ENCODE measurements around the gene HINFP.

HINFP gene

DNA sequence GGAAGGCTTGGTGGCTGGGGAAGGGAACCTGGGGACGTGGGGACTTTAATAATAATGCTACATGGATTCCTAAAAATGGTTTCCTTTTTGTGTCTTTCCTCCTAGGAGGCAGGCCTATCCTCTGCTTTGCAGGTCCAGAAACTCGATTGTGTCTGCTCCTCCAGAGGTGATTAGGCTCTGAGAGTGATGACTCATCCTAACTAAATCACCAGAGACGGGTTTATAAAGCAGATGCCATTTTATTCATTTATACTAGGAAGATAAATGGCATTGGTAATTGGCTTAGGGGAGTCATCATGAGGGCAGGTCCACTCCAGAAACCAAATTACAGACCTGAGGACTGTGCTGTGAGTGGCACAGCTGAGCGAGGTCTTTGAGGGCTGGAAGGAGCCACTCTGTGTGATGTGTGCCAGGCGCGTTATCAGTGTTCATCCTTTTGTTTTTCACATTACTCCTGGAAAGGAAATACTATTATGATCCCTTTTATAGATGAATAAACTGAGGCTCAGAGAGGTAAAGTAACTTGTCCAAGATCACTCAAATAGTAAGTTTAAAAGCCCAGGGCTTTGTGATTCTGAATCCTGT lies 54.2 kb downstream of the HINFP start:
- ATAC-seq: peak; percentile 88
- TF ChIP-seq TCF4 (CRISPR knock-in tag; IDR thresholded peaks at IDR 0.05; ENCODE audit: borderline replicate concordance) (peak; percentile 72; the same call in 1 of the 2 replicates), ARNTL (CRISPR knock-in tag; IDR thresholded peaks at IDR 0.05; ENCODE audit: borderline replicate concordance, low read depth) (no peak), SNAI2 (CRISPR knock-in tag; IDR thresholded peaks at IDR 0.05) (no peak), GLIS3 (CRISPR knock-in tag; IDR thresholded peaks at IDR 0.05) (no peak), ISL1 (CRISPR knock-in tag; IDR thresholded peaks at IDR 0.05) (peak; percentile 30; the same call in 1 of the 2 replicates), CSDC2 (CRISPR knock-in tag; IDR thresholded peaks at IDR 0.05) (no peak), ZFP3 (CRISPR knock-in tag; IDR thresholded peaks at IDR 0.05) (no peak), ZFP30 (CRISPR knock-in tag; IDR thresholded peaks at IDR 0.05) (no peak), ZC3H10 (CRISPR knock-in tag; IDR thresholded peaks at IDR 0.05) (no peak), ZNF8 (CRISPR knock-in tag; IDR thresholded peaks at IDR 0.05) (no peak), PPARA (CRISPR knock-in tag; IDR thresholded peaks at IDR 0.05; ENCODE audit: borderline replicate concordance) (no peak)
- TF ChIP-seq, protein P1, sequence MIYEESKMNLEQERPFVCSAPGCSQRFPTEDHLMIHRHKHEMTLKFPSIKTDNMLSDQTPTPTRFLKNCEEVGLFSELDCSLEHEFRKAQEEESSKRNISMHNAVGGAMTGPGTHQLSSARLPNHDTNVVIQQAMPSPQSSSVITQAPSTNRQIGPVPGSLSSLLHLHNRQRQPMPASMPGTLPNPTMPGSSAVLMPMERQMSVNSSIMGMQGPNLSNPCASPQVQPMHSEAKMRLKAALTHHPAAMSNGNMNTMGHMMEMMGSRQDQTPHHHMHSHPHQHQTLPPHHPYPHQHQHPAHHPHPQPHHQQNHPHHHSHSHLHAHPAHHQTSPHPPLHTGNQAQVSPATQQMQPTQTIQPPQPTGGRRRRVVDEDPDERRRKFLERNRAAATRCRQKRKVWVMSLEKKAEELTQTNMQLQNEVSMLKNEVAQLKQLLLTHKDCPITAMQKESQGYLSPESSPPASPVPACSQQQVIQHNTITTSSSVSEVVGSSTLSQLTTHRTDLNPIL (CRISPR knock-in tag; IDR thresholded peaks at IDR 0.05; ENCODE audit: low read depth): no peak

DNA sequence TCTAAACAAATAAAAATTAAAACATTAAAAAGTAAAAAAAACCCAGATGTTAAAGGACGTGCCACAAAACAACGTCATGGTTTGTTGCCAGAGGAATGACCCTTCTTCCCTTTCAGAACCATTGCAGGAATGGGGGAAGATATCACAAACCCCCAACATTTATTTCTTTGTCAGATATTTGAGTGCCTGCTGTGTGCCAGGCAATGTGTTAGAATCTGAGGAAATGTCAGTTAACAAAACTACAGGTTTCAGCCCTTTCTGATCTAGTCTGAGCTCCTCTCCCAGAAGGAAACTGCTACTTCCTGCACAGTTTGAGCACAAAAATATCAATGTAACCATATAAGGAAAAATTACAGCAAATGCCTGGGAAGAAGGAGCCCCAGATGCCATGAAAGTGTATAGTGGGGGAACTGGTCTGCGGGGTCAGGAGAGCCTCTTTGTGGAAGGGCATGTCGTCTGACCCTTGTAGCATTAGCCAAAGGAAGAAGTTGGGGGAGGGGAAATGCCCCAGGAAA lies 56.8 kb downstream of the HINFP start:
- ATAC-seq: no peak
- TF ChIP-seq ISL1 (CRISPR knock-in tag; IDR thresholded peaks at IDR 0.05) (no peak), OSR1 (CRISPR knock-in tag; IDR thresholded peaks at IDR 0.05) (no peak), GLIS3 (CRISPR knock-in tag; IDR thresholded peaks at IDR 0.05) (no peak), ZFP30 (CRISPR knock-in tag; IDR thresholded peaks at IDR 0.05) (no peak), ZFP3 (CRISPR knock-in tag; IDR thresholded peaks at IDR 0.05) (no peak)
- TF ChIP-seq, protein P1 (CRISPR knock-in tag; IDR thresholded peaks at IDR 0.05; ENCODE audit: low read depth): no peak

DNA sequence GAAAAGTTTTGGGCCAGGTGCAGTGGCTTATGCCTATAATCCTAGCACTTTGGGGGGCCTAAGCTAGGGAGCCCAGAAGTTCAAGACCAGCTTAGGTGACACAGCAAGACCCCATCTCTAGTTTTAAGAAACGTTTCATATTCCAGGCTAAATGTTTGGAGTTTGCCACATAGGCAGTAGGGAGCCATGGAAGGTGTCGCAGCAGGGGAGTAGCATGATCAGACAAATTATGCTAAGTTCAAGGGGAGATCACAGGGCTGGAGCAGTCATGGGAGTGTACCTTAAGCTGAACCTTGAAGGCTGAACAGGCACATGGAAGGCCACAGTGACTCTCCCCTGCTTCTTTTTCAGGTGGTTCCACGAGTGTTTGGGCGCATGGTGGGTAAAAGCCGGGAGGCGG lies 58.0 kb downstream of the HINFP start:
- no peak for ATAC-seq

DNA sequence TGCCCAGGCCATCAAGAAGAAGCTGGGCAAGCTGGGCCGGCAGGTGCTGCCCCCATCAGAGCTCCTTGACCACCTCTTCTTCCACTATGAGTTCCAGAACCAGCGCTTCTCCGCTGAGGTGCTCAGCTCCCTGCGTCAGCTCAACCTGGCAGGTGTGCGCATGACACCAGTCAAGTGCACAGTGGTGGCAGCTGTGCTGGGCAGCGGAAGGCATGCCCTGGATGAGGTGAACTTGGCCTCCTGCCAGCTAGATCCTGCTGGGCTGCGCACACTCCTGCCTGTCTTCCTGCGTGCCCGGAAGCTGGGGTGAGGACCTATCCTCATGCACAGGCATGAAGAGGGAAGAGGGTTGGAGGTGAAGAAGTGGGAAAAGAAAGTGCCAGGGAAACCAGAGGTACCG lies 58.6 kb downstream of the HINFP start:
- no peak for ATAC-seq
- TF ChIP-seq CSDC2 (CRISPR knock-in tag; IDR thresholded peaks at IDR 0.05) (no peak), GLIS3 (CRISPR knock-in tag; IDR thresholded peaks at IDR 0.05) (no peak), TOX (CRISPR knock-in tag; IDR thresholded peaks at IDR 0.05; ENCODE audit: borderline replicate concordance) (no peak)
- TF ChIP-seq, protein P1 (CRISPR knock-in tag; IDR thresholded peaks at IDR 0.05; ENCODE audit: low read depth): no peak
- TF ChIP-seq, protein P2, sequence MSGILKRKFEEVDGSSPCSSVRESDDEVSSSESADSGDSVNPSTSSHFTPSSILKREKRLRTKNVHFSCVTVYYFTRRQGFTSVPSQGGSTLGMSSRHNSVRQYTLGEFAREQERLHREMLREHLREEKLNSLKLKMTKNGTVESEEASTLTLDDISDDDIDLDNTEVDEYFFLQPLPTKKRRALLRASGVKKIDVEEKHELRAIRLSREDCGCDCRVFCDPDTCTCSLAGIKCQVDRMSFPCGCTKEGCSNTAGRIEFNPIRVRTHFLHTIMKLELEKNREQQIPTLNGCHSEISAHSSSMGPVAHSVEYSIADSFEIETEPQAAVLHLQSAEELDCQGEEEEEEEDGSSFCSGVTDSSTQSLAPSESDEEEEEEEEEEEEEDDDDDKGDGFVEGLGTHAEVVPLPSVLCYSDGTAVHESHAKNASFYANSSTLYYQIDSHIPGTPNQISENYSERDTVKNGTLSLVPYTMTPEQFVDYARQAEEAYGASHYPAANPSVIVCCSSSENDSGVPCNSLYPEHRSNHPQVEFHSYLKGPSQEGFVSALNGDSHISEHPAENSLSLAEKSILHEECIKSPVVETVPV (CRISPR knock-in tag; IDR thresholded peaks at IDR 0.05): no peak

More for the DNA sequence above, 58.0 kb downstream of the HINFP start:
- TF ChIP-seq, protein P1 (CRISPR knock-in tag; IDR thresholded peaks at IDR 0.05; ENCODE audit: low read depth): no peak

DNA sequence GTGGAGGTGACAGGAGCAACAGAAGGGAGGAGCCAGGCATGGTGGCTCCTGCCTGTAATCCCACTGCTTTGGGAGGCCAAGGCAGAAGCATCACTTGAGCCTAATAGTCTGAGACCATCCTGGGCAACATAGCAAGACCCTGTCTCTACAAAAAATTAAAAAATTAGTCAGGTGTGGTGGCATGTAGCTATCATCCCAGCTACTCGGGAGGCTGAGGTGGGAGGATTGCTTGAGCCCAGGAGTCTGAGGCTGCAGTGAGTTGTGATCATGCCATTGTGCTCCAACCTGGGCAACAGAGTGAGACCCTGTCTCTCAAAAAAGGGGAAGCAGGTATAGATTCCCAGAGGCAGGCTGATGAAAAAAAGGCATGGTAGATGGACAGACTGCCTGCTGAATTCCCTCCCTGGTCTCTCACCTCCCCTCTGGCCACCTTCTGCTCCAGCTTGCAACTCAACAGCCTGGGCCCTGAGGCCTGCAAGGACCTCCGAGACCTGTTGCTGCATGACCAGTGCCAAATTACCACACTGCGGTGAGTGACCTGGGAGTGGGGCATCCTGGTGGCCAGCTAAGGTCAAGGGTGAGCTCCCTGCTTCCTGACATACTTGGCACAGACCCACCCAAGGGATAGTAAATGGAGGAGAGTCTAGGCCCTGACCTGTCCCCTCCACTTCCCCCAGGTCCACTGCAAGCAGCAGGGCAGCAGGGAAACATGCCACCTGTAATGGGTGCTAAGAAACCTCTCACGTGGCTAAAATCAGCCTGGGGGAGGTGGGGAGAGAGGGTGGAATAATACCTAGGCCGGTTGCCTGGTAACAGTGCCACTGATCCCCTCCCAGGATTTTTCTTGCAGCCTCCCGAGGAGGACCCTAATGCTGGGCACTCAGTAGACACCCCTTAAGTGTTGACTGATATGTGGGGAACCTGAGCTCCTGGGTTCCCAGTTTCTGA lies 59.6 kb downstream of the HINFP start:
- ATAC-seq: no peak
- TF ChIP-seq ZFP3 (CRISPR knock-in tag; IDR thresholded peaks at IDR 0.05) (no peak), RARB (CRISPR knock-in tag; IDR thresholded peaks at IDR 0.05) (no peak), OSR1 (CRISPR knock-in tag; IDR thresholded peaks at IDR 0.05) (no peak), ZFP30 (CRISPR knock-in tag; IDR thresholded peaks at IDR 0.05) (no peak), ESRRG (CRISPR knock-in tag; IDR thresholded peaks at IDR 0.05) (no peak), ISL1 (CRISPR knock-in tag; IDR thresholded peaks at IDR 0.05) (no peak), SNAI2 (CRISPR knock-in tag; IDR thresholded peaks at IDR 0.05) (no peak), ZC3H10 (CRISPR knock-in tag; IDR thresholded peaks at IDR 0.05) (no peak)
- TF ChIP-seq, protein P1 (CRISPR knock-in tag; IDR thresholded peaks at IDR 0.05; ENCODE audit: low read depth): no peak
